Brain pericyte (primary cell): ENCODE measurements around the gene HDC.

Source experiments
- DNase-seq: peaks from one replicate; pipeline ENCODE4 v3.0.0-alpha.2; 2012; ENCODE audit warnings: low read depth, low spot score

Gene HDC

DNA sequence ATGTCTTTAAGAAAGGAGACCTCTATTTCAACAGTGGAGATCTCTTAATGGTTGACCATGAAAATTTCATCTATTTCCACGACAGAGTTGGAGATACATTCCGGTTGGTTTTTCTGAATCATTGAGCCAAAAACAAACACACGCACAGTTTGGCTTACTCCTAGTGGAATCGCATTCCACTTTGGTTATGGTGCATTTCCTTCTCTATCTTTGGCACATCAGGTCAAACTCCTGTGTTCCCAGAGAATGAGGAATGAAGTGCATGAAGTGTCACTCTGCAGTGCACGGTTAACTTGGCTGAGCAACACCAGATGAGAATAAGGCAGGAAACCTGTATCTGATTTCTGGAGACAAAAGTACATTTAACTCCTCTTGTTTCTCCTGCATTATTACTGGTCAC lies 38.5 kb downstream of the HDC start:
- DNase-seq = no peak

- no peak for DNase-seq
Observed at GRCh38 chr15:50225938-50226337, 39.6 kb downstream of the HDC start.

GRCh38 chr15:50225057-50225456 lies 40.5 kb downstream of the HDC start:
- DNase-seq = no peak

DNA sequence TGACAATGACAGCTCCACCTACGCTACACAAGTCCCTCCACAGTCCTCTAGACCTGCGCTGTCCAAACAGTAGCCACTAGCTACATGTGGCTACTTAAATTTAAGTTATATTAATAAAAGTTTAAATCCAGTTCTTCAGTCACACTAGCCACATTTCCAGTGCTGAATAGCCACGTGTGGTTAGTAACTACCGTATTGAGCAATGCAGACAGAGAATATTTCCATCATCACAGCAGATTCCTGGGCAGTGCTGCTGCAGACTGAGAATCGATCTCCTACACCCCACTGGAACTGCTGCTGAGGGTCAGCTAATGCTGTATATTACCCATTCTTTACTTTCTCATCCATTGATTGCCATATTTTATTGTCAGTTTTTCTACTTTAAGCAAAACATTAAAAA lies 40.9 kb downstream of the HDC start:
- no peak for DNase-seq

GRCh38 chr15:50222181-50222580 lies 43.3 kb downstream of the HDC start:
- DNase-seq = no peak

DNA sequence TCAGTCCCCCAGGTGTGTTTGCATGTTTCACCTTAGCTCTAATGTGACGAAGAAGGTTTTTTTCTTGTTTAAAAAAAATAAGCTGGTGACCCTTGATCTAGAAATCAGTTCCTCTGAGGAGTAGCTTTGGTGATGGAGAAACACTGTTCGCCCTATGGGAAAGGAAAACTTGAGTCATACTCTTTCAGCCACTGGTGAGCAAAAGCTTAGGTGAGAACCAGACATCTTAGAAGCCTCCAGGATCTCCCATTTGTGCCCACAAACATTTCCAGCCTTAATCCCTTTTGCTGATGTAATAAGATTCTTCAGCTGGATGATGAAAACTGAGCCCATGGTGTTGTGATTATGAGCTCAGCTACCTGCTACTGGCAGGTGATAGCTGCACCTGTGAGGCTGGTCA lies 45.7 kb downstream of the HDC start:
- DNase-seq = no peak

- no peak for DNase-seq
Observed at GRCh38 chr15:50218691-50219090, 46.8 kb downstream of the HDC start.

DNA sequence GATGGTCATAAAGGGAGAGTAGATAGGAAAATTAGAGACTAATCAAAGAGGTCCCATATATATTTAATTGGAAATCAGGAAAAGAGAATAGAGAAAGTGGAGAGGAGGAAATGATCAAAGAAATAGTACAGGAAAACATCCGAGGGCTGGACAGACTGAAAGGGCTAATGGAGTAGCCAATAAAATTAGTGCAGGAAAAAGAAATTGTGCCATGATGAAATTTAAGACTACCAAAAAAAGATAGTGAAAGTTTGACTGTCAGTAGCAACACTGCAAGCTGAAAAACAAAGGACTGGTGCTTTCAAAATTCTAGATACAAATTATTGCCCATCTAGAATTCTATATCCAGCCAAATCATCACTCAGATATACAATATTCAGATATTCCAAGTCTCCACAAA lies 47.2 kb downstream of the HDC start:
- DNase-seq = no peak

GRCh38 chr15:50210462-50211157 lies 54.9 kb downstream of the HDC start:
- DNase-seq = no peak

GRCh38 chr15:50209809-50210208 lies 55.7 kb downstream of the HDC start:
- no peak for DNase-seq

GRCh38 chr15:50206020-50206419 lies 59.5 kb downstream of the HDC start:
- DNase-seq = no peak

DNA sequence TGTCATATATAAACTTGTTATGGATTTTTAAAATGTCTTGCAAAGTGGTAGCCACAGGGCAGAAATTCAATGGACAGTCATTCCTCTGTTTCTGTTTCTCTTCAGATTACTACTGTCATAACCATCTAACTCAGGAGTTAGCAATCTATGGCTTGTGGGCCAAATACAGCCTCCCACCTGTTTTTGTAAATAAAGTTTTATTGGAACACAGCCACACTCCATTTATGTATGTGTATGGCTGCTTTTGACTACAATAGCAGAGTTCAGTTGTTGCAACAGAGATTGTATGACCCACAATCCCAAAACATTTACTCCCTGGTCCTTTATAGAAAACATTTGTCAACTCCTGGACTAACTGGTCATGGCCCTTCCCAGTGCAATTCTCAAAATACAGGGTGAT lies 63.5 kb downstream of the HDC start:
- no peak for DNase-seq

DNA sequence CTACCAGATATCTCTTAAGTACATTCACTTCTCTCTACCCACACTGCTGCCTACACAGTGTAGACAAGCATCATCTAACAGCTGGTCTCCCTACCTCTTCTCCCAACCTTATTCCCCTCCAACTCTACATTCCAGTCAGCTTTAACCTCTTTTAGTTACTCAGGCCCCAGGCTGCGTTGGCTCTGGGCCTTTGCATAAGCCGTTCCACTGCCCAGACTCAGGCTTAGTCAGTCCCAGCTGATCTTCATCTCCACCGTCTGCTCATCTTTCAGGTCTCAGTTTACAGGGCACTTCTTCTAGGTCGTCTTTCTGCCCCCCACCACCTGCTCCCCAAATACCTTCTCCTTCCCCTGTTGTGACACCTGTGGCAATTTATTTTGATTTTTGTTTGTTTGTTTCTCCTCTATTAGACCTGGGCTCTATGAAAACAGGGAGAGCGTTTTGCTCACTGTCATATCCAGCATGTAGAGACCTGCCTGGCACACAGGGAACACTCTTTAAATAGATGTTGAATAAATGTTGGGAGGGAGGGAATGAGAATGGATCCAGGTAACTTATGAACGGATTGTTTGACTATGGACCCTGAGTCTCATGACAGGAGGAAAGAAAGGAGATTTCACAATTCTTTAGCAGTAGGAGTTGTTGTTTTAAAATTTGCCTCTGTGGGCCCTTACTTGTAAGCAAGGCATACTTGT lies 72.5 kb downstream of the HDC start:
- no peak for DNase-seq

GRCh38 chr15:50192164-50192563 lies 73.4 kb downstream of the HDC start:
- no peak for DNase-seq
